IMR-90 (cell line): Measurements from ENCODE around the gene SMIM14. TPM values are rescaled to one million over a fixed set of nuclear protein-coding genes. Genes with fewer than 3 reads are reported as not detected.

ENCODE experiments used
- CHD1 ChIP-seq: IDR thresholded peaks from 2 replicates; pipeline ENCODE4 v1.6.1; 2012; ENCODE audit warnings: low read depth, low read length, improper control_type of control experiment
- MAZ ChIP-seq: IDR thresholded peaks from 2 replicates; pipeline ENCODE4 v1.6.1; 2012; ENCODE audit warnings: low read depth, mild to moderate bottlenecking, low read length, improper control_type of control experiment, moderate library complexity, borderline replicate concordance
- polyA plus RNA-seq, 3 experiments: library from polyadenylated mRNA; depleted of rRNA; stranded (reverse); fragments of >200 nt; gene quantifications; 2 replicates each; pipeline ENCODE4 v1.2.3, GENCODE V29; 2012; ENCODE audit warnings: low replicate concordance in 1 of 3
- total RNA-seq: library from RNA; depleted of rRNA; stranded (reverse); fragments of >200 nt; gene quantifications from 2 replicates; pipeline ENCODE4 v1.2.3, GENCODE V29; 2012
- TF ChIP-seq, protein P1 (sequence below): conservative IDR thresholded peaks from 2 replicates; pipeline ENCODE4 v1.5.1; 2012; ENCODE audit warnings: mild to moderate bottlenecking, low read depth, low read length, improper control_type of control experiment

Gene SMIM14
- total and polyA plus RNA-seq, 2 of the 4 experiments (the other 2 are of a cell fraction) = 15.6 to 20.9 TPM

DNA sequence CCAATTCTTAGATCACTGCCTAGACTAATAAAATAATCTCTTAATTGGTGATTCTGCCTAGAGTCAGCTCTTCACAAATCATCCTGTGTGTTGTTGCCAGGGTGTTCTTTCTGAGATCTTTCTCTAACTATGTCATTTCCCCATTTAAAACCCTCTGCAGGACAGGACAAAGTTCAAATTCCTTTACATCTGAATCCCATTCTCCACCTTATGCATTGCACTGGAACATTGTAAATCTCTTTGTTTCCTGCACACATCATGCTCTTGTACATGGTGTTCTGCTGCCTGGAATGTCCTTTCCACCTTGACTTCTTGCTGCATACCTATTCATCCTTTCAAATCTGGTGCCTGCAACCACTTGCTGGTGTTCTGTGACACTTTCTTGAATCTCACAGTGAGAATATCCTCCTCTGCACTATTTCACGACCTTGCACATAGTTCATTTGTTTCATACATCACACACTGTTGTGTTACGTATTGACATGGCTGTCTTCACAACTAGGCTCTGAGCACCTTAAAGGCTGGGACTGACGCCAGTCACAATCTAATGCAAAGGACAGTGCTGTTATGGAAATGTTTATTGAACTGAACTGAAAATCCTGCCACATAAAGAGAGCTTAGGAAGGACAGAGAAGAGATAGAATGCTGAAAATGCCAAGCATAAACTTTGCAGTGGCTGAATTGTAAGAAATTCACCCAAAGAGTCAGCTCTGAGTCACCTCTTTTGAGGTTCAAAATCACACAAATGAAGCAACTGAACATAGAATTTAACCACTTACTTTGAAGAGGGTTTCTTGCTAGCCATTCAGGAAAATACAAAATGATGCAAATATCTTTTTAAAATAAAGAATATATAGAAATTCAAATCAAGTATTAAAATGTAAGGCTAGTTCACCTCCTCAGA, 26.4 kb upstream of the SMIM14 start (continued):
- TF ChIP-seq, protein P1, sequence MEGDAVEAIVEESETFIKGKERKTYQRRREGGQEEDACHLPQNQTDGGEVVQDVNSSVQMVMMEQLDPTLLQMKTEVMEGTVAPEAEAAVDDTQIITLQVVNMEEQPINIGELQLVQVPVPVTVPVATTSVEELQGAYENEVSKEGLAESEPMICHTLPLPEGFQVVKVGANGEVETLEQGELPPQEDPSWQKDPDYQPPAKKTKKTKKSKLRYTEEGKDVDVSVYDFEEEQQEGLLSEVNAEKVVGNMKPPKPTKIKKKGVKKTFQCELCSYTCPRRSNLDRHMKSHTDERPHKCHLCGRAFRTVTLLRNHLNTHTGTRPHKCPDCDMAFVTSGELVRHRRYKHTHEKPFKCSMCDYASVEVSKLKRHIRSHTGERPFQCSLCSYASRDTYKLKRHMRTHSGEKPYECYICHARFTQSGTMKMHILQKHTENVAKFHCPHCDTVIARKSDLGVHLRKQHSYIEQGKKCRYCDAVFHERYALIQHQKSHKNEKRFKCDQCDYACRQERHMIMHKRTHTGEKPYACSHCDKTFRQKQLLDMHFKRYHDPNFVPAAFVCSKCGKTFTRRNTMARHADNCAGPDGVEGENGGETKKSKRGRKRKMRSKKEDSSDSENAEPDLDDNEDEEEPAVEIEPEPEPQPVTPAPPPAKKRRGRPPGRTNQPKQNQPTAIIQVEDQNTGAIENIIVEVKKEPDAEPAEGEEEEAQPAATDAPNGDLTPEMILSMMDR = no peak
- no peak for TF ChIP-seq CHD1
- no peak for TF ChIP-seq MAZ
